ENCODE data around the gene LSR.

The LSR gene

DNA sequence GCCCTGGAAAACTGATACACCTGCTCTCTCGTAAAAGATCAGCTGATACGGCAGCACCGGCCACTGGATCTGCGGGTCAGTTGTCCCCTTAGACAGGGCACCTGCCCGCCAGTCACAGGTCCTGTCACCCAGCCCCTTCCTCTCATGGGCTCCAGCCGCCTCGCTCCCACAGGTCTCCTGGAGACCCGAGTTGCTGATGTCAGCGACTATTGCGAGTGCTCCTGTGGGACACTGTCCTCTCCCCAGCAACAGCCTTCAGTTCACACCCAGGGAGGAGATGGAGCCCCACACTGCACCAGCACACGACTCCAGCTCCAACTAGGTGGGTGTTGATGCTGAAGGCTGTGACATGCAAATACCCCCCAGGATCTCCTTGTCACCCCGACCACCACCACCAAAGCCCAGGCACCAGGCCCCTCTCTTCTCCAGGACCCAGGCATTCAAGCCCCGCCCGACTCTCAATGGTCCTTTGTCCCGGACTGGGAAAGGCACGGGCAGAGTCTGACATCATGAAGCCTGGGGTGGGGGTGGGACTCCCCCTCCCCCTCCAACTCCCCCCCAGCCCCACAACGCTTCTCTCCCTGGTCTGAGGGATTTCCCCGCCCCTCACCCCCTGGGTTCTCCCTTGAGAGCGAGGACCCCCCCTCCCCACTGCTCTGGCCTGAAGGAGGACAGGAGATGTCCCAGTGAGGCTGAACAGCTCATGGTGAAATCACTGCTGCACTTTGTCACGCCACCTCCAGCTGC, 41.8 kb downstream of the LSR start:
- DNase-seq: no peak

DNA sequence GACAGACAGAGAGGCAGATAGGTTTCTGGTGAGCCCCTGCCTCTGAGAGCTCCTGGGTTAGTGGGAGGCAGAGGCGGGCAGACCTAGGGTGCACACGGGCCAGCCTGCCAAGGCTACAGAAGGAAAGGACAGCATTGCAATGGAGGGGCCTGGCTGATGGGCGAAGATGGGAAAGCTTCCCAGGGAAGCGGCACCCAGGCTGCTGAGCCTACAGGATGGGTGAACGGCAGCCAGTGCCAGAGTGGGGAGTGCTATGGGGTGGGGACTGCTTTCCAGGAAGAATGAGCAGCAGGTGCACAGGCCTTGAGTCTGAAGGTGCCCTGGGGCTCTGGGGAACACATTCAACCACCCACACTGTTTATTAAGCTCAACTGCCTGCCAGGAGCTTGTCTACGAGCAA, 42.5 kb downstream of the LSR start:
- DNase-seq: no peak

DNA sequence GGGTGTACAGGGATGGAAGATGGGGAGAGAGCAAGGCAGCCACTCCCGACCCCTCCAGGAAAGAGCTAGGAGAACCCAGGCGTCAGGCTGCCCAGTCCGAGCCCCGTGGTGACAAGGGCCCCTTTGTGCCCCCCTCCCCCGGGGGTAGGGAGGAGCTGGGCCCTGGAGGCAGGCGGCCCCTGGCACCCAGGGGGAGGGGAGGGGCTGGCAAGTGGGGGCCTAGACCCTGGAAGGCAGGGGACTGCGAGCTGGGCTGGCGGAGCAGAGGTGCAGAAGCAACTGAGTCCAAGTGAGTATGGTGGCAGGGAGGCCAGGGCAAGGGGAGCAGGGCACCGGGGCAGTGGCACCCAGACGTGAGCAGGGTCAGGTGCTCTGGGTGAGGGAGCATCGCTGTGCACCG, 43.1 kb downstream of the LSR start, which contains the start of gene MAG:
Gene MAG (plus strand): TSS at position 246 of the 400 bp plus-strand sequence. CDS start 3,248 bp downstream, outside the sequence.
- no peak for DNase-seq

DNA sequence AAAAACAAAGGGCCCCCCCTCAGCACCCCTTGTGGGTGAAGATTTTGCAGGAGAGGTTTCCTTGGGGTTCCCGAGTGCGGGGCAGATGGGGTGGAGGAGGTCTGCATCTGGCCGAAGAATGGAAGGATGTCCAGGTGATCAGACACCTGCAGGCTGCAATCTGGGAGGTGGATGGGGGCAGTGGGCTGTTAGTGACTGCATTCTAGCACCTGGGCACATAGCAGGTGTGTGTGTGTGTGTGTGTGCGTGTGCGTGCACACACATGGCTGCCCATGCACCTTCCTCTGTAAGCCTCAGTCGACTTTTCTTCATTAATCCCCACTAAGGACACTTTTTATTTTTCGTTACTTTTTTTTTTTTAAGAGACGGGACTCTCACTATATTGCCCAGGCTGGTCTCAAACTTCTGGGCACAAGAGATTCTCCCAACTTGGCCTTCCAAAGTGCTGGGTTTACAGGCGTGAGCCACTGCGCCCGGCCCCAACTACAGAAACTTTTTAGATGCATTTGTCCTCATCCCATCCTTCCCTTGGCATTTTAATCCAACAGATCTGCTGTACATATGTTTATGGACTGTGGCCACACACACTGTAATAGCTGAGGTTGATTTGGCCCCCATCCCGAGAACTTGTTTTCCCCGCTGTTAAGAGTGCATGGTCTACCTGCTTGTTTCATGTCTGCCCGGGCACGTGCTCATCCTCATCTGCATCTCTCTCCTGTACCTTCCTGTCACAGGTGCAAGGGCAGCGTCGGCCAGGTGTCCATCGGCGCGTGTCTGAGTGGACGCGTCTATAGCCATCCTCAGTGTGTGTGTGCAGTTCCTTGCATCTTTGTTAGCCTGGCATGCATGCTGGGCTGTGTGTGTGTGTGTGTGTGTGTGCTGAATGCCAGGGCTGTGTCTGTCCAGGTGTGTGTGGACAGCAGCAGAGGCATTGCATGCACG, 43.9 kb downstream of the LSR start:
- no peak for DNase-seq

DNA sequence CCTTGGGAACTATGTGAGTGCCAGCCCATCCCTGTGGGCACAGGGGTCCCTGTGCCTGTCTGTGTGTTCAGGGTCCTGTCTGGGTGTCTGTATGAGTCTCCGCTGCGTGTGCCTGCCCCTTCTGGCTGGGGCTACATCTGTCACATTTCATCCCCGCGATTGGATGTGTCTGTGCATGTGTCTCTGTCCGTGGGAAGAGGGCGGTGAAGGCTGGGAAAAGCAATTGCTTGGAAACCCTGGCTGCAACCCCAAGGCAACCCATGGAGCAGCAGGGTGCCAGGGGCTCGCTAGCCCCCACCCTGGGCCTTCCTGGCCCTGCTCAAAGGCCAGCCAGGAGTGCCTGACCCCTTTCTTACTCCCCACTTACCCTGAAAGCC, 44.5 kb downstream of the LSR start:
- DNase-seq: no peak

DNA sequence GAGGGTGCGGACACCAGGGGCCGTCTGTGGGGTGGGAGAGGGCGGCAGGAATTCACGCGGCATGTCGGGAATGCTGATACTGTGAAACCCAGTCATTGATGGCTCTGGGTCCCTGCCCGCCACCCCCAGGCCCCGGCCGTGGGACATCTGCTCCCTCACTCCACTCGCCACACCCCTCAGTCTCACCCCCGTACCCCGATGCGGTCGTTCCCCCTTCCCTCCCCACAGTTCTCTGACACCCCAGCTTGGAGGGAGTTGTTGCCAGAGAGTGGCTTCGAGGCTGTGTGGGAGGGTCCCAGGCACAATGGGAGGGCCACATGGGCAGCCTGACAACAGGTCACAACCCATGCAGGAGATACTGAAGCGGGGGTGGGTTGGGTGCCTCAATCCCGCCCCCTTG, 45.0 kb downstream of the LSR start:
- DNase-seq: no peak

DNA sequence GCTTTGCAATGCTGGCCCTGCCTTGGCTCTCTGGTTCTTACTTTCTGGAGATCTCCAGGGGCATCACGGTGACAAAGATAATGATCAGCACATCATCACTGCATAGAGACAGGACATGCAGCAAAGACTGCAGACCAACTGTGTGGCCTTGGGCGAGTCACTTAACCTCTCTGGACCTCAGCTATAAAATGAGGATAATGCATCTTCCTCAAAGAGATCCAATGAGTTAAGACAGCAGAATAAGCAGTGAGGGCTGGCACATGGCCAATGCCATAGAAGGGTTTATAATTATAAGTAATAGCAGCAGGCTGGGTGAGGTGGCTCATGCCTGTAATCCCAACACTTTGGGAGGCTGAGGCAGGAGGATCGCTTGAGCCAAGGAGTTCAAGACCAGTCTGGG, 45.5 kb downstream of the LSR start:
- DNase-seq: no peak

DNA sequence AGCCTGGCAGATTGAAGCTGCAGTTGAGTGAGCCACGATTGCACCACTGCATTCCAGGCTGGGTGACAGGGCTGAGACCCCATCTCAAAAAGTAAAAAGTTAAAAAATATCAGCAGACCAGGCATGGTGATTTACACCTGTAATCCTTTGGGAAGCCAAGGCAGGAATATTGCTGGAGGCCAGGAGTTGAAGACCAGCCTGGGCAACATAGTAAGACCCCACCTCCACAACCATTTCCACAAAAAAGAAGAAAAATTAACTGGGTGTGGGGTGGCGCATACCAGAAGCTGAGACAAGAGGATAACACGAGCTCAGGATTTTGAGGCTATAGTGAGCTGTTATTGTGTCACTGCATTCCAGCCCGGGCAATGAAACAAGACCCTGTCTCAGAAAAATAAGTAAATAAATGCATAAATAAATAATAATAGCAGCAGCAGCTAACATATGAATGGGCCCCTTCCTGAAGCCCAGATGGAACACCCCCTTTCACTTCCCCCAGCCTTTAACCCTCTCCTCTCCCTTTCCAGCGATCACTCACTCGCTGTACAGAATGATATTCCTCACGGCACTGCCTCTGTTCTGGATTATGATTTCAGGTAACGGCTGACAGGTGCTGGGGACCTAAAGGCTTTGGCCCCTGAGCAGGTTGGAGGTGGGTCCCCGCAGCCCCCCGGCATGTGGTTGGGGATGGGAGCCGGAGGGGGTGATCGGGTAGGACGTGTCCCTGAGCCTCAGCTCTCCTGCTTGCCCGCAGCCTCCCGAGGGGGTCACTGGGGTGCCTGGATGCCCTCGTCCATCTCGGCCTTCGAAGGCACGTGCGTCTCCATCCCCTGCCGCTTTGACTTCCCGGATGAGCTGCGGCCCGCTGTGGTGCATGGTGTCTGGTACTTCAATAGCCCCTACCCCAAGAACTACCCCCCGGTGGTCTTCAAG, 46.3 kb downstream of the LSR start:
- no peak for DNase-seq

DNA sequence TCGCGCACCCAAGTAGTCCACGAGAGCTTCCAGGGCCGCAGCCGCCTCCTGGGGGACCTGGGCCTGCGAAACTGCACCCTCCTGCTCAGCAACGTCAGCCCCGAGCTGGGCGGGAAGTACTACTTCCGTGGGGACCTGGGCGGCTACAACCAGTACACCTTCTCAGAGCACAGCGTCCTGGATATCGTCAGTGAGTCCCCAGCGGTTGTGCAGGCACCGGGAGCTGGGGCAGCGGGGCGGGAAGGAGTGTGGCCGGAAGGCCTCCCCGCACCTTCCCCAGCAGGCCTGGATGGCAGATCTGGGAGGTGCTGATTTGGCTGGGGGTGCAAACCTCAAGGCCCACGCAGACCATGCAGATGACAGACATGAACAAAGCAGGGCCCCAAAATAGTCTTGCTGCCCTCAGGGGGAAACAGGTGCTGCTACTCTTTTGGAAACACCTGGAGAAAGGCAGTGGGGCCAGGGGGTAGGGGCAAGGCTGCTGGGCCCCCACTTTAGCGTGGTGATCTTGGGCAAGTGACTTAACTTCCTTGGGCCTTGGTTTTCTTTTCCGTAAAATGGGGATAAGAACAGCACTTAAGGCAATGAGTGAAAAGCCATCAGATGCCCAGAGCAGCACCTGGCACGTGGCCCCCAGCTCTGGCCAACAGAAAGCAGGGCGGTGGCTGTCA, 47.1 kb downstream of the LSR start:
- peak; percentile 9 to 37 for DNase-seq

DNA sequence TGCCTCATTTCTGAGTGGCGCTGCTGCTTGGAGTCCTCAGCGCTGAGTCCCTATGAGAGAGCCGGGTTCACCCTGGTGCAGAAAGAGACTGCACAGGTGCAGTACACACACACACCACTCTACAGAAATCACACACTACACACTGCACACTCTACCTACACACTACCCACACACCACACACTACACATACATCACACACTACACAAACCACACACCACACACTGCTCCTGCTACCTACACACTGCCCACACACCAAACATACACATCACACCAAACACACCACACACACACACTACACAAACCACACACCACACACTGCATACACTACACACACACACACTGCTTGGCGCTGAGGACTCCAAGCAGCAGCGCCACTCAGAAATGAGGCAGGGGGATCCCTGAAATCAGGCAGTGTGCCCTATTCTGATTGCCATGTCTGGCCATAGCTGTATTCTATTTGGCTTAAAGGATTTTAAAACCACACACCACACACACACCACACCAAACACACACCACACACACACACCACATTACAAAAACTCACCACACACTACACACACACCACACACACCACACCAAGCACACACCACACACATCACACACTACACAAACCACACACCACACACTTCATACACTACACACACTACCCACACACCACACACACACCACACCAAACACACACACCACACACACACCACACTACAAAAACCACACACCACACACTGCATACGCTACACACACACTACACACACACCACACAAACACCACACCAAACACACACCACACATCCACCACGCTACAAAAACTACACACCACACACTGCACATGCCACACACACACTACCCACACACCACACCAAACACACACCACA, 48.1 kb downstream of the LSR start:
- no peak for DNase-seq

DNA sequence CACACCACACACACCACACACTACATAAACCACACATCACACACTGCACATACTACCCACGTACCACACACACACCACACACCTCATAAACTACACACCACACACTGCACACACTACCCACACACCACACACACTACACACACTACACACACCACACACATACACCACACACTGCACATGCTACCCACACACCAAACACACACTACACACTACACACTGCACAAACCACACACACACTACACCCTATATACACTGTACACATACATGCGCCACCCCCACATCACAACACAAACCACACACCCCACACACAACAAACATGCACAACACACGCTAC, 48.7 kb downstream of the LSR start:
- no peak for DNase-seq

DNA sequence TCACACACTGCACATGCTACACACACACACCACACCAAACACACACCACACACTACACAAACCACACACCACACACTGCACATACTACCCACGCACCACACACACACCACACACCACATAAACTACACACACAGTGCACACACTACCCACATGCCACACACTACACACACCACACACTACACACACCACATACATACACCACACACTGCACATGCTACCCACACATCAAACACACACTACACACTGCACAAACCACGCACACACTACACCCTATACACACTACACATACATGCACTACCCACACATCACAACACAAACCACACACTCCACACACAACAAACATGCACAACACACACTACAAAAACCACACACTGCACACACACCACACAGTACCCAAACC, 49.1 kb downstream of the LSR start:
- DNase-seq: no peak

DNA sequence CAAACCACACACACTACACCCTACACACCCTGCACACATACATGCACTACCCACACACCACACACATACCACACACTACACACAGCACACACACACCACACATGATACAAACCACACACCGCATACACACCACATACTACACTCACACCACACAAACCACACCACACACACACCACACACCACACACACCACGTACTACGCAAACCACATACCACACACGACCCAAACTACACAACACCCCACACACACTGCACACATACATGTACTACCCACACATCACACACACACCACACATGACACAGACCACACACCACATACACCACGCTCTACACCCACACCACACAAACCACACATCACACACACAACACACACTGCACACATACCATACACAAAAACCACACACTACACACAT, 49.8 kb downstream of the LSR start:
- DNase-seq: no peak

DNA sequence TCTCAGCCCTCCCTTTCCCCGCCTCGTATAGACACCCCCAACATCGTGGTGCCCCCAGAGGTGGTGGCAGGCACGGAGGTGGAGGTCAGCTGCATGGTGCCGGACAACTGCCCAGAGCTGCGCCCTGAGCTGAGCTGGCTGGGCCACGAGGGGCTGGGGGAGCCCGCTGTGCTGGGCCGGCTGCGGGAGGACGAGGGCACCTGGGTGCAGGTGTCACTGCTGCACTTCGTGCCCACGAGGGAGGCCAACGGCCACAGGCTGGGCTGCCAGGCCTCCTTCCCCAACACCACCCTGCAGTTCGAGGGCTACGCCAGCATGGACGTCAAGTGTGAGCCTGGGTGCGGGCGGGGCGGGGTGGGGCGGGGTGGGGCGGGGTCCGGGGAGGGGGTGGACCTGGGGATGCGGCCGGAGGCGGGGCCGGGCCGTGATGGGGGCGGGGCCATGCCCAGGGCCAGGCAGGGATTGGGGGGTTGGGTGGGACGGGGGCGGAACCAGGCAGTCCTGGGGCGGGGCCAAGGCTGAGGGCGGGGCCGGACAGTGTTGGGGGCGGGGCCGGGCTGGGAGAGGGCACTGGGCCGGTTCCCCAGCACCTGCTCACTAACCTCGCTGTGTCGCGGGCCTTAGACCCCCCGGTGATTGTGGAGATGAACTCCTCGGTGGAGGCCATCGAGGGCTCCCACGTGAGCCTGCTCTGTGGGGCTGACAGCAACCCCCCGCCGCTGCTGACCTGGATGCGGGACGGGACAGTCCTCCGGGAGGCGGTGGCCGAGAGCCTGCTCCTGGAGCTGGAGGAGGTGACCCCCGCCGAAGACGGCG, 50.9 kb downstream of the LSR start:
- DNase-seq: no peak

DNA sequence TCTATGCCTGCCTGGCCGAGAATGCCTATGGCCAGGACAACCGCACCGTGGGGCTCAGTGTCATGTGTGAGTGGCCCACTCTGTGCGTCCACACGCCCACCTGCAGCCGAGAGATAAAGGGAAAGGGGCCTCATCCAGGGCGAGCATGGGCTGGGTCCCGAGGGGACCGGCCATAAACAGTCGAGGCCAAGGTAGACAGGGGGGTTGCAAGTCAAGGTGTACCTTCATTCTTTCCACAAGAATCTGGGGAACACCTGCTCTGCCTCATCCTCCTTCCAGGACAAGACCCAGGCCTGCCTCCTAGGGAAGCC, 51.5 kb downstream of the LSR start:
- no peak for DNase-seq

DNA sequence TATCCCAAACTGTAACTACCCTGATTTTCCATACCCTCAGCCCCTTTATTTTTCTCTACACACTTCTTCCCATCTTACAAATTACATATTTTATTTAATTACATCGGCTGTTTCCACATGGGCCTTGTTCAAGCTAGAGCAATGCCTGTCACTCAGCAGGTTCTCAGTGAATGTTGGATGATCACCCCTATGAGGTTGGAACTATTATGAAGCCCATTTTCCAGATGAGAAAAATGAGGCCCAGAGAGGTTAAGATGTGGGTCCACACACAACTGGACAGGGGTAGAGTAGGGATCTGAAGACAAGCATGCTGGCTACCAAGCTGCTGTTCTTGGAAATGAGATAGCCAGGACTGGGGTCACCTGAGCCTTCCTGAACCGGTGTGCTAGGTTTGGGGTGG, 53.2 kb downstream of the LSR start:
- no peak for DNase-seq

DNA sequence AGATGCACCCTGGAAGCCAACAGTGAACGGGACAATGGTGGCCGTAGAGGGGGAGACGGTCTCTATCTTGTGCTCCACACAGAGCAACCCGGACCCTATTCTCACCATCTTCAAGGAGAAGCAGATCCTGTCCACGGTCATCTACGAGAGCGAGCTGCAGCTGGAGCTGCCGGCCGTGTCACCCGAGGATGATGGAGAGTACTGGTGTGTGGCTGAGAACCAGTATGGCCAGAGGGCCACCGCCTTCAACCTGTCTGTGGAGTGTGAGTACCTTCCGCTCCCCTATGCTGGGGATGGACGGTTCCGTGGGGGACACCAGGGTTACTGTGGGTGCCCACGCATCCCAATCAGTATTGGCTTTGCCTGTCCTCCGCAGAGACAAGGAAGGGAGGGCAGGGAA, 53.6 kb downstream of the LSR start:
- no peak for DNase-seq

DNA sequence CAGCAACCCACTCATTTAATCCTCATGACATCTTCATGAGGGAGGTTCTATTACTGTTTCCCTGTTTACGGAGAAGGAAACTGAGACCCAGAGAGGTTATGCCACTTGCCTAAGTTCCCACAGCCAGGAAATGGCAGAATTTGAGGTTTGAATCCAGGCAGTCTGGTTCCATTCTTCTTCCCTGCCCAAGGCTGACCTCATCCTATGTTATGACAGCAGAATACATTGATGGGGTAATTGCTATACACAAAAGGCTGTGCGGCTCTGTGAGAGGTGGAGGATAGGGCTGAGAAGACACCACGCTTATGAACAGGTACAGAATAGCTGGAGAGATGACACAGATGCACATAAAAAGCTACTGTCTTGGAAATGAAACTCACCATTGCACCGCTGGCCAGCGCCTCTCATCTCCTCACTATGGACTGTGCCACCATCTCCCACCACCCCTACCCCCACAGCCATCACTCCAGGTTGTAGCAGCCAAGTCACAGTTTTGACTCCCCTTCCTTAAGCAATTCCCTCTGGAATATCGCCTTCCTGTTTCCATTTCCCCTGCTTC, 54.6 kb downstream of the LSR start:
- no peak for DNase-seq

DNA sequence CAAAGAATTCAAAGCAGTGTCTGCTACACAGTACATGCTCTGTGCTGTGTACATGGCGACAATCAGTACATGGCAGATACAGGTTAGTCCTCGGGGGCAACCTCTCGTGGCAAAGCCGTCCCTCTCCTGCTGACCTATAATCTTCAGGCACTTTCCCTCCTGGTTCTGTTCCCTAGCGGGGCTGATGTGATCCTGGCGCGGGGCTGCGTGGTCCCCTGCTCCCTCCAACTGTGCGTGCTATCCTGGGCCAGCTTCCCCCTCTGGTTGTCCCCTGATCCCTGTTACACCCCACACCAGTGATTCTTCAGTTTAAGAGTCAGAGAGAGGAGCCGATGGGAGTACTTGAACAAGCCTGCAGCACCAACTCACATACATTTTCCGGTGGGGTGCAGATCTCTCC, 55.2 kb downstream of the LSR start:
- no peak for DNase-seq

DNA sequence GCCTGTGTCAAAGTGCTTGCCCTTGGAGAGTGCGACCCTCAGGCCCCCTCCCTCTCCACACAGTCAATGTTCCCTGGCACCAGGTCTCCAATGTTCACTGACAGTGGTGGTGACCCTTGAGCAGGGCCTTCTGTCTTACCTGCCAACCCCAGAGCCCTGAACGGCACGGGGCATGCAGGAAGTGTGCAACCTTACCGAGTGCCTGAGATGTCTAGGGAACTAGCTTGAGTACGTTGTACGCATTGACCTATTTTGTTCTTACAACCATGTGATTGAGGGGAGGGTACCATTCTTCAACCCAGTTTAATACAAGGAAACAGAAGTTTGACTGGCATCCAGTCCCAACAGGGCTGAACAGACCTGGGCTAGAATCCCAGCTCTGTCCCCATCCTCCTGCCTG, 56.4 kb downstream of the LSR start:
- DNase-seq: no peak

All from activated CD4-positive, alpha-beta T cell treated with anti-CD3 and anti-CD28 coated beads for 4 hours (primary cell).